NCI-H748 (cell line): ENCODE measurements around the gene TNFAIP2.
A peak's percentile ranks its signal among the peaks of the same experiment; 100 is the strongest.

Experiments
- DNase-seq: peaks from one replicate; lab custom pipeline; 2025; ENCODE audit not compliant: unreplicated experiment; lab: John Stamatoyannopoulos, UW

The TNFAIP2 gene

GRCh38 chr14:103179094-103179493, 55.8 kb downstream of the TNFAIP2 start:
- no peak for DNase-seq

- DNase-seq, result no peak
Measured at GRCh38 chr14:103180331-103180730, 57.1 kb downstream of the TNFAIP2 start.

- no peak for DNase-seq
Measured at GRCh38 chr14:103184046-103184445, 60.8 kb downstream of the TNFAIP2 start.

- peak; percentile 56 for DNase-seq
Measured at GRCh38 chr14:103185051-103186029, 62.1 kb downstream of the TNFAIP2 start.

GRCh38 chr14:103186241-103186822, 63.1 kb downstream of the TNFAIP2 start:
- DNase-seq, result no peak
